HCT116 (cell line): Measurements from ENCODE around the gene PPP1R37. TPM values are rescaled to one million over a fixed set of nuclear protein-coding genes. Genes with fewer than 3 reads are reported as not detected.

ENCODE experiments used
- ATAC-seq: fragments of 200-7000 bp; cut with Tn5 transposase; 2 replicates; pipeline ENCODE4 v1.9.1; 2020; ENCODE audit warnings: mild to moderate bottlenecking, moderate library complexity
- BruUV-seq: library from RNA; stranded (reverse); fragments of 400-500 nt; replicated peaks from 2 replicates; lab custom pipeline; 2021; lab: Mats Ljungman, UMichigan
- CTCF ChIA-PET: fragments of 300-600 bp; sonication (Branson Sonifier 250); formaldehyde crosslinking; loops from one replicate; lab custom pipeline; 2021; ENCODE audit warnings: antibody characterized with exemption; lab: Charles Lee
- POLR2A ChIA-PET: fragments of 300-600, 350-600 bp; sonication (Branson Sonifier 250); formaldehyde crosslinking; loops from one replicate; lab custom pipeline; 2021; ENCODE audit warnings: antibody characterized with exemption; lab: Charles Lee
- RAD21 ChIA-PET, 2 experiments: fragments of 300-600 bp; sonication (Branson Sonifier 250); formaldehyde crosslinking; loops; one replicate each; lab custom pipeline; 2023; ENCODE audit warnings: low total read pairs in 2 of 2; ENCODE audit not compliant: uncharacterized antibody in 2 of 2, unreplicated experiment in 2 of 2, low non-redundant PET in 1 of 2; lab: Charles Lee
- DNase-seq: peaks from one replicate; pipeline ENCODE4 v3.0.0-alpha.2; 2010; ENCODE audit warnings: low read depth, low spot score
- H2AFZ ChIP-seq: fragments of 200-600 bp; shearing (Covaris generic), sonication (generic); 2 replicates; pipeline ENCODE4 v1.6.1; 2017; ENCODE audit warnings: low read depth, mixed run types, mixed read lengths, antibody characterized with exemption, low read length; ENCODE audit not compliant: poor library complexity, severe bottlenecking
- H3K27ac ChIP-seq: 2 replicates; pipeline ENCODE4 v1.5.1; 2012; ENCODE audit warnings: low read depth, low read length
- H3K27me3 ChIP-seq: fragments of 200-600 bp; sonication (generic); 2 replicates; pipeline ENCODE4 v1.6.1; 2016; ENCODE audit warnings: mixed run types, low read length, mixed read lengths; ENCODE audit not compliant: insufficient read depth
- H3K36me3 ChIP-seq, 2 experiments: fragments of 200-500 bp in 1 of 2; fragments of 200-600 bp in 1 of 2; sonication (Bioruptor generic) in 1 of 2; sonication (generic) in 1 of 2; 2 replicates each; pipeline versions ENCODE4 v1.5.1 to v1.6.1; 2014 to 2016; ENCODE audit warnings: low read length in 2 of 2, inconsistent platforms in 1 of 2, mixed read lengths in 1 of 2, mixed run types in 1 of 2; ENCODE audit not compliant: insufficient read depth in 2 of 2, control insufficient read depth in 1 of 2
- H3K4me1 ChIP-seq, 2 experiments: fragments of 200-600 bp in 1 of 2; sonication (generic) in 1 of 2; 2 replicates each; pipeline versions ENCODE4 v1.5.1 to v1.6.1; 2012 to 2017; ENCODE audit warnings: low read length in 2 of 2, inconsistent platforms in 1 of 2, mild to moderate bottlenecking in 1 of 2, mixed read lengths in 1 of 2, mixed run types in 1 of 2, moderate library complexity in 1 of 2; ENCODE audit not compliant: insufficient read depth in 2 of 2, control insufficient read depth in 1 of 2
- H3K4me2 ChIP-seq: fragments of 200-600 bp; sonication (generic); 2 replicates; pipeline ENCODE4 v1.6.1; 2017; ENCODE audit warnings: mixed run types, low read length, mixed read lengths
- H3K4me3 ChIP-seq, 2 experiments: fragments of 200-600 bp in 1 of 2; sonication (generic) in 1 of 2; replicated peaks in 1 of 2; 2 replicates each; pipeline ENCODE4 v1.5.1; 2011 to 2016; ENCODE audit warnings: low read length in 2 of 2, control low read depth in 1 of 2, low read depth in 1 of 2, mild to moderate bottlenecking in 1 of 2, mixed read lengths in 1 of 2, mixed run types in 1 of 2
- H3K79me2 ChIP-seq: fragments of 200-600 bp; sonication (generic); 2 replicates; pipeline ENCODE4 v1.6.1; 2017; ENCODE audit warnings: mild to moderate bottlenecking, mixed run types, low read length, moderate library complexity, mixed read lengths; ENCODE audit not compliant: insufficient read depth
- H3K9ac ChIP-seq: fragments of 200-600 bp; sonication (generic); 2 replicates; pipeline ENCODE4 v1.6.1; 2016; ENCODE audit warnings: low read length, mixed read lengths
- H3K9me2 ChIP-seq: fragments of 200-600 bp; sonication (generic), shearing (Covaris generic); 2 replicates; pipeline ENCODE4 v1.6.1; 2017; ENCODE audit warnings: mixed run types, mild to moderate bottlenecking, moderate library complexity; ENCODE audit not compliant: insufficient read depth
- H3K9me3 ChIP-seq, 2 experiments: fragments of 200-500 bp in 1 of 2; fragments of 200-600 bp in 1 of 2; sonication (Bioruptor generic) in 1 of 2; sonication (generic) in 1 of 2; 2 replicates each; pipeline ENCODE4 v1.6.1; 2014 to 2017; ENCODE audit warnings: low read length in 2 of 2, mixed read lengths in 2 of 2, inconsistent platforms in 1 of 2, low read depth in 1 of 2, mild to moderate bottlenecking in 1 of 2, mixed run types in 1 of 2, moderate library complexity in 1 of 2; ENCODE audit not compliant: control insufficient read depth in 1 of 2, insufficient read depth in 1 of 2
- H4K20me1 ChIP-seq: fragments of 200-600 bp; sonication (generic), shearing (Covaris generic); 2 replicates; pipeline ENCODE4 v1.6.1; 2017; ENCODE audit warnings: mixed run types, mild to moderate bottlenecking, moderate library complexity; ENCODE audit not compliant: insufficient read depth
- ELF1 ChIP-seq: IDR thresholded peaks from 2 replicates; pipeline ENCODE4 v1.6.1; 2012; ENCODE audit warnings: low read depth, borderline replicate concordance
- EZH2 ChIP-seq: fragments of 200-600 bp; sonication (generic); IDR thresholded peaks from 2 replicates; pipeline ENCODE4 v1.6.1; 2017; ENCODE audit warnings: antibody characterized with exemption, mixed run types
- SRF ChIP-seq: IDR thresholded peaks from 2 replicates; pipeline ENCODE4 v1.6.1; 2012; ENCODE audit warnings: low read depth
- TCF7L2 ChIP-seq: IDR thresholded peaks from 2 replicates; pipeline ENCODE4 v1.7.0; 2011; ENCODE audit warnings: borderline replicate concordance, inconsistent platforms; ENCODE audit not compliant: insufficient read depth, insufficient read length; ENCODE audit errors: extremely low read depth
- ZNF274 ChIP-seq: fragments of 200-500 bp; sonication (Bioruptor generic); IDR thresholded peaks from 2 replicates; pipeline ENCODE4 v1.6.1; 2014; ENCODE audit warnings: mild to moderate bottlenecking, low read depth, low read length, inconsistent platforms
- intact Hi-C: fragments of 100-400 bp; cut with micrococcal nuclease; formaldehyde crosslinking; loops from 2 replicates; pipeline ENCODE4 v1.10.0; 2022
- total RNA-seq: library from RNA; stranded (reverse); gene quantifications from one replicate; pipeline ENCODE4 v1.2.1, GENCODE V29; 2021; ENCODE audit not compliant: unreplicated experiment

Gene PPP1R37
- total RNA-seq, 1 experiment from 2014 or later, result 32.7 TPM

DNA sequence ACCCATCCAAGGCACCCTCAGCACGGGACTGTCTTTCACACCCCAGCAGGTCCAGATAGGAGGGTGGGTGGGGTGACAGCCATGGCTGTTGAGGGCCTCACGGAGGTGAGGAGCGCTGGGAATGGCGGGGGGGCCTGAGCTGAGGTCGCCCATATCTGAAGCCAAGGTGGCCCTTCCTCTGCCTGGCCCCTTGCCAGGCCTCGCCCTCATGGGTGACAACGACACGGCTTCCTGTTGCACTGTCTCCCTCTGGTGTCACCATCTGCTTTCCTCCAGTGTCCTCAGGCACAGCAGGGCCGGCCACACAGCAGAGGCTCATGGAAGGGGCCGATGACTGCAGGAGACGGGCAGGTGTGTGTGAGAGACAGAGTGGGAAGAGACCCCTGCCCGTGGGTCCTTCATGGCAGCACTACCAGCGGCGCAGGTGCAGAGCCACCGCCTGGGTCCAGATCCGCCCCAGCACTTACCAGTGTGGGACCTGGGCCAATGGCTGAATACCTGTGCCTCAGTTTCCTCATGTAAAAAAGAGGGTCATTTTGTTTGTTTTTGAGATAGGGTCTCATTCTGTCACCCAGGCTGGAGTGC, 75.9 kb downstream of the PPP1R37 start:
- H3K4me1 ChIP-seq, result peaks cover 13 to 28% of the 10 kb centered on the region in 2 experiments
- no peak for TF ChIP-seq ELF1
- TF ChIP-seq, all 23 proteins: peak for 0
- no peak overlapping the region for H3K4me3 ChIP-seq
- no peak for ATAC-seq
- RAD21 ChIA-PET, result interaction anchor here in 1 of 2 experiments (0.9 kb wide), 1 partner anchor 15 kb away, joined by 3 read pairs; no protein-coding TSS in a partner anchor
- no peaks in the 10 kb centered on the region for H3K9me3 ChIP-seq
- intact Hi-C loops, result no loop called here
- POLR2A ChIA-PET, result no interaction called here
- CTCF ChIA-PET, result no interaction called here
- no peaks in the 10 kb centered on the region for H3K9me2 ChIP-seq
- no peak overlapping the region for H2AFZ ChIP-seq
- H3K9ac ChIP-seq, result no peak overlapping the region
- no peaks in the 10 kb centered on the region for H3K36me3 ChIP-seq
- no peak for DNase-seq
- H3K27ac ChIP-seq, result no peak overlapping the region
- H3K79me2 ChIP-seq, result no peaks in the 10 kb centered on the region
- no peaks in the 10 kb centered on the region for H4K20me1 ChIP-seq
- H3K27me3 ChIP-seq, result no peaks in the 10 kb centered on the region
- BruUV-seq, result no TSS peak
- H3K4me2 ChIP-seq, result peak overlapping the region; percentile 19; the same call in 1 of the 2 replicates

- Histone ChIP-seq H3K27me3 (no peaks in the 10 kb centered on the region), H3K4me2 (no peak overlapping the region), H3K36me3 (no peaks in the 10 kb centered on the region), H3K9me2 (no peaks in the 10 kb centered on the region), H3K4me3 (no peak overlapping the region), H2AFZ (no peak overlapping the region), H3K9ac (no peak overlapping the region), H3K79me2 (no peaks in the 10 kb centered on the region), H4K20me1 (no peaks in the 10 kb centered on the region), H3K9me3 (no peaks in the 10 kb centered on the region), H3K27ac (no peak overlapping the region), H3K4me1 (peaks cover 9 to 20% of the 10 kb centered on the region in 2 experiments)
- RAD21 ChIA-PET, result interaction anchor here in 1 of 2 experiments (0.9 kb wide), 1 partner anchor 15 kb away, joined by 3 read pairs; no protein-coding TSS in a partner anchor
- DNase-seq (no peak), ATAC-seq (no peak)
- CTCF ChIA-PET, result no interaction called here
- no TSS peak for BruUV-seq
- TF ChIP-seq ZNF274 (no peak), EZH2 (no peak), SRF (no peak), TCF7L2 (no peak)
- intact Hi-C loops, result loop anchor here (10.0 kb wide), 1 partner anchor 75 kb away; the partner anchor contains the start of gene PPP1R37
- POLR2A ChIA-PET, result no interaction called here
Measured at GRCh38 chr19:45169602-45170001, 76.6 kb downstream of the PPP1R37 start.
